SW 1271 (cell line): ENCODE measurements around the gene KPNA3.

Experiments
- DNase-seq, 2 experiments: peaks; one replicate each; lab custom pipeline; 2025; lab: John Stamatoyannopoulos, UW

Gene KPNA3

DNA sequence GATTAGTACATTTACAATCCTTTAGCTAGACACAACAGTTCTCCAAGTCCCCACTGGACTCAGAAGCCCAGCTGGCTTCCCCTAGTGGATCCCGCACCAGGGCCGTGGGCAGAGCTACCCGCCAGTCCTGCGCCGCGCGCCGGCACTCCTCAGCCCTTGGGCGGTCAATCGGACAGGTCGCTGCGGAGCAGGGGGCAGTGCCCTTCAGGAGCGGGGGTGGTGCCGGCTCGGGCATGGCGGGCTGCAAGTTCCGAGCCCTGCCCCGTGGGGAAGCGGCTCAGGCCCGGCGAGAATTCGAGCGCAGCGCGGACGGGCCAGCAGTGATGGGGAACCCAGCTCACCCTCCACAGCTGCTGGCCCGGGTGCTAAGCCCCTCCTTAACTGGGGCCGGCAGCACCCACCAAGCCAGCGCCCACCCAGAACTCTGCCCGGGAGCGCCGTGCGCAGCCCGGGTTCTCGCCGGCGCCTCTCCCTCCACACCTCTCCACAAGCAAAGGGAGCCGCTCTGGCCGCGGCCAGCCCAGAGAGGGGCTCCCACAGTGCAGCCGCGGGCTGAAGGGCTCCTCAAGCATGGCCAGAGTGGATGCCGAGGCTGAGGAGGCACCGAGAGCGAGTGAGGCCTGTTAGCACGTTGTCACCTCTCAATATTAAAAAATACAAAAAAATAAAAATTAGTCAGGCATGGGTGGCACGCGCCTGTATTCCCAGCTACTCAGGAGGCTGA, 114.1 kb downstream of the KPNA3 start:
- DNase-seq = no peak

DNA sequence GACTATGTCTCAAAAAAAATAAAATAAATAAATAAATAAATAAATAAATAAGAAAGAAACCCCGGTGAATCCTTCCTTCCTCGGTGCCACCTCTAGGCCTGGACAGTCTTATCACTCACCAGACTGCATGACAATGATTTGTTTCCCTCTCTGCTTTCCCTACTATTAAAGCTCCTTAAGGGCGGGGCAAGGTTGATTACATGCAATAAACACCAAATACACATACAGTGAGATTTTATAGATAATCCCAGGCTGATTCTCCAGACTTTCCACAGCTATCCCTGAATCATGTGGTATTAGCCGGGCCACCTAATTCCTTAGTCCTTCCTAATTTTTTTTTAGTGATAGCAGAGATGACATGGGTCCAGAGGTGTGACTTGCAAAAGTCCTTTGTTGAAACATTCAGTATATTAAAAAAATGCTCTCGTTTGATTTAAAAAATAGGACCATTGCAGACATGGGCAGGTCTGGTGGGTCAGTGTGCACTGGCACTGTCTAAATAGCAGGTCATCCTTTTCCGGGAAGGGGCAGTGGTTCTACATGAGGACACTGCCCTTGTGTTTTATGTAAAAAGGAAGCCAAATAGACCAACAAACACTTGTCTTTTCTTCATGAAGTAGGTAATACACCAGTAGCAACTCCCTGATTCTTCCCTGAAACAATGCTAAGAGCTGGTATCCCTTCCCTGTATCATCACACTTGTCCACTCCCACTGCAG, 115.7 kb downstream of the KPNA3 start:
- no peak for DNase-seq

DNA sequence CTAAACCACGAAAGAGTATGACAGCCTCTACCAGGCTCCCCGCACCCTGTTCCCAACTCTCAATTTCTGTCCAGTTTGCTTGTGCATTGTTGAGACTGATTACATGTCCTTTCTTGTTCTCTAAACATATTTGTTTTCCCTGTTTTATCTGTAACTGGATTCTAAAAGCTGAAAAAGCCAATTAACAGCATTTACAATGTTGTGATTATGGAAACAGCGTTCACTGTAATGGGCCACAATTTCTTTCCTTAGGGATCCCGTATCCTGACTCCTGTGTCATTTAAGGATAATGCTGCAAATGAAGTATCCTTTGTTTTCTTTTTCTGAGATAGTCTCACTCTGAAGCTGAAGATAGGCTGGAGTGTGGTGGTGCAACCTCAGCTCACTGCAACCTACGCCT, 121.7 kb downstream of the KPNA3 start:
- no peak for DNase-seq

DNA sequence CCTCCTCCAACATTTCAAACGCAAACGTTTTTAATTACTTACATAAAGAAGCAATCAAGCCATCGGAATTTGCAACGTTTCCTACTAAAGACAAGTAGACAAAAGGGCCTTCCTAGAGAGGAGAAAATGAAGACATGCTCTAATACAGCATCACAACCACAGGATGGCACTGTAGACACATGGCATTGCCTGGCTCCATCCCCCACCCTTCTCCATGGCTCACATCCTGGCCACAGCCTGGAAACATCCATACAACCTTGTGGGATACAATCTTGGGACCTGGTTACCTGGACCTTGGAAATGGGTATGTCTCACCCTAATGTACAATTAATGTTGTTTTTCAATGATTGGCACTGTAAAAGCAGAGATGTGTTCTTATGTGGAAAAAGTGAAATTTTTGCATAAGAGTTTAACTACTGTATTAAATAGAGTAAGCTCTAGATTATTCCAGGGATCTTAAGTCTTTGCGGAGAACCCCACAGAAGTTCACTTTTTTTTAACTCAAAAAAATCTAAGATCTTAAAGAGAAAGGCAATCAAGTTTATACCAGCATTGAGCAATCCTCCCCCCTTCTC, 122.7 kb downstream of the KPNA3 start:
- DNase-seq = peak in 1 of 2 experiments; percentile 68

DNA sequence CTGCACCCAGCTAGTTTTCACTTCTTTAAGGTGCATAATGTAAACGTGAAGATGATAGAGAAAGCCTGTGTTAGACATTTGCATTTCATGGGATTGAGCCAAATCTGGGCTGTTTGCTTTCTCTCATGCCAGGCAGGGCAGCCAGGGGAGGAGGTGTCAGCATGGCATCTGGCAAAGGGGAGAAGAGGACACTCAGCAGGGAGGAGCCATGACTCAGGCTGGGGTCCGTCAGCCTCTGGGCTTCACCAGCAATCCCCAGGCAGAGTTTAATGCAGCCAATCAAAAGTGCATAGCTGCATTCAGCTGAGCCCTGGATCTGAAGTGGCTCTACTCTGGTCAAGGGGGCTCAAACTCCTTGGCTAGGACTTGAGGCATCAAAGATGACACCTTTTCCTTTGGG, 124.7 kb downstream of the KPNA3 start:
- no peak for DNase-seq

DNA sequence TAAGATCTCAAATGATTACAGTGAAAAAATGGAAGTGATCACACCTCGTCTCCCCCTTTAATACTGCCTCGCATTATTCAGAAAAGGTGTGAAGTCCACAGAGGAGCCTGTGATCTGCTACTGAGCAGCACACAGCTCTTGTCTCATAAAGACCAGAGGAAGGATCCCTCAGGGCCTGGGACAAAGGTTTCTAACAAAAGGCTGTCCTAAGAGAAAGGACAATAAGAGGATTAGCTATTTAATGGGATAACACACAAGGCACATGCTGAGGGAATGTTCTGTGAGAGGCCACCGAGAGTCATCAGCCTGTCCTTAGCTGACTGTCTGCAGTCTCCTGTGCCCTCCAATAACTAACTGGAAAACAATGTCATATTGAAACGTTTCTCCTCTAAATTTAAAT, 127.9 kb downstream of the KPNA3 start:
- no peak for DNase-seq

GRCh38 chr13:49657241-49657641, 135.2 kb downstream of the KPNA3 start:
- DNase-seq = no peak

DNA sequence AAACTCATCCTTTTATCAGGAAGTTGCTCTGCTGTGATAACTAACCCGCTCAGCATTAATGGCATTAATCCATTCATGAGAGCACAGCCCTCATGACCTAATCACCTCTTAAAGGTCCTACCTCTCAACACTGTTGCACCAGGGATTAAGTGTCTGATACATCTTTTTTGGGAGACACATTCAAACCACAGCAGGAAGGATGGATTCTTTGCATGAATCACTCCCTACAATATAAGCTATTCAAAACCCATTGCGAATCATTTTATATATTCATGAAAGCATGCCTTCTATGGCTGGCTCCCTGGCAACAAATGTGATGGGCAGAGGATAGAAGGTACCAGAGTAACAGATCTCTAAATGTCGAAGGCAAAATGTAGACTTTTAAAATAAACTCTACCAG, 136.6 kb downstream of the KPNA3 start:
- DNase-seq = no peak

- DNase-seq = no peak
Observed at GRCh38 chr13:49654011-49654410, 138.5 kb downstream of the KPNA3 start.

- DNase-seq = no peak
Observed at GRCh38 chr13:49653478-49653877, 139.0 kb downstream of the KPNA3 start.

- DNase-seq = peak; percentile 30 to 62
Observed at GRCh38 chr13:49652355-49653305, 139.9 kb downstream of the KPNA3 start.

DNA sequence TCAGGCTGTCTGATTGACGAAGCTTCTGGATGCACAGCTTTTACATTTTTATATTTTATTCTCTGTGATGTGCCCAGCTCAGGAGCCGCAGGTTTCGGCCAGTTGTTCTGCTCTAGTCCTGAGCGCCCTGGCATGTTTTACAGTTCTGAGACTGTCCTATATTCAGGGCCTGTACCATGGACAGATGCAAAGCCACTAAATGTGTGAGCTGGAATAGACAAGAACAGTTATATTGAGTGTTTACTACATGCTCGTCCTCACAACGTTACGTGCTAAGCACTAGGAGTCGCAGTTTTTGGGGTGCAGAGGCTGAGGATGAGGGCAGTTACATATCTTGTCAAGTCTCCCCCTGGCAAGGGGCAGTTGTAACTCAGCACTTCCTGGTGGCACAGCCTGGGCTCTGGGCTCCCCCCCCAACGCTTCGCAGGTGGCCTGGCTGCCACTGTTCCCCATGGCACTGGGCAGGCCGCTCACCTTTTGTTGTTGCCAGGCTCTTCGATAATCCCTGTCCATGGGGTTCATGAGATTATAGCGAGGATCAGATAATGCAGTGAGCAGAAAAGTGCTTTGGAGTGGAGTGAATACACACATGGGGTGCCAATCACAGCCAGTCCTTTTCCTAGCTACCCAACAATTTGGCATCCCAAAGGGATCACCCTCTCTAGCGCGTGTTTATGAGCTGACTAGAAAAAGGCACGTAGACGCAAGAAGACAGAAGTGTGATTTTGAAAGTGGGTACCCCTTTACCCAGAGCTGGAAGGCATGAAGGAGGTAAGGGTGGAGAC, 140.7 kb downstream of the KPNA3 start:
- no peak for DNase-seq

GRCh38 chr13:49649963-49650312, 142.5 kb downstream of the KPNA3 start:
- no peak for DNase-seq
